HEK293 (cell line): Measurements from ENCODE around the gene ZNF614.
"Not testable (repeated sequence)": the region's sequence is repeated elsewhere in the genome, so short reads cannot be mapped to it uniquely, and the experiment has no call there.

Source experiments
- CTCF ChIP-seq: fragments of 450-650 bp; formaldehyde crosslinking; IDR thresholded peaks from 2 replicates; pipeline ENCODE4 v1.5.1; 2016; ENCODE audit warnings: missing biosample characterization, missing genetic modification characterization
- REST ChIP-seq: fragments of 450-650 bp; formaldehyde crosslinking; IDR thresholded peaks from 2 replicates; pipeline ENCODE4 v1.5.1; 2016; ENCODE audit warnings: missing biosample characterization, missing genetic modification characterization
- YY1 ChIP-seq: fragments of 450-650 bp; formaldehyde crosslinking; IDR thresholded peaks from 2 replicates; pipeline ENCODE4 v1.5.1; 2018; ENCODE audit warnings: missing biosample characterization, missing genetic modification characterization
- ZEB2 ChIP-seq: fragments of 450-650 bp; formaldehyde crosslinking; IDR thresholded peaks from 2 replicates; pipeline ENCODE4 v1.5.1; 2016; ENCODE audit warnings: missing biosample characterization, missing genetic modification characterization
- ZNF184 ChIP-seq: fragments of 450-650 bp; IDR thresholded peaks from 2 replicates; pipeline ENCODE4 v1.5.1; 2018; ENCODE audit warnings: missing biosample characterization, mild to moderate bottlenecking, missing genetic modification characterization
- ZNF211 ChIP-seq: fragments of 450-650 bp; formaldehyde crosslinking; IDR thresholded peaks from 2 replicates; pipeline ENCODE4 v1.5.1; 2016; ENCODE audit warnings: low read depth, missing biosample characterization, missing genetic modification characterization
- ZNF24 ChIP-seq: fragments of 450-650 bp; formaldehyde crosslinking; IDR thresholded peaks from 2 replicates; pipeline ENCODE4 v1.5.1; 2016; ENCODE audit warnings: missing biosample characterization, missing genetic modification characterization
- ZNF274 ChIP-seq, 2 experiments: fragments of 200-500 bp in 1 of 2; fragments of 450-650 bp in 1 of 2; sonication (Bioruptor generic) in 1 of 2; formaldehyde crosslinking in 1 of 2; IDR thresholded peaks; 2 replicates each; pipeline versions ENCODE4 v1.5.1 to v1.6.1; 2014 to 2016; ENCODE audit warnings: borderline replicate concordance in 1 of 2, inconsistent platforms in 1 of 2, low read length in 1 of 2, missing biosample characterization in 1 of 2, missing genetic modification characterization in 1 of 2
- ZNF324 ChIP-seq: fragments of 450-650 bp; formaldehyde crosslinking; IDR thresholded peaks from 2 replicates; pipeline ENCODE4 v1.5.1; 2016; ENCODE audit warnings: missing biosample characterization, missing genetic modification characterization
- ZNF335 ChIP-seq: fragments of 450-650 bp; formaldehyde crosslinking; conservative IDR thresholded peaks from 2 replicates; pipeline ENCODE4 v1.5.1; 2016; ENCODE audit warnings: missing biosample characterization, missing genetic modification characterization
- ZNF529 ChIP-seq: fragments of 450-650 bp; formaldehyde crosslinking; IDR thresholded peaks from 2 replicates; pipeline ENCODE4 v1.5.1; 2017; ENCODE audit warnings: missing genetic modification characterization, missing biosample characterization; ENCODE audit not compliant: insufficient replicate concordance

GRCh38 chr19:51980926-51981325 is 47.3 kb downstream of the ZNF614 start:
- not testable (repeated sequence) for TF ChIP-seq ZNF211 (tag by site-specific recombination); CTCF (tag by site-specific recombination); REST (tag by site-specific recombination); YY1 (tag by site-specific recombination); ZNF335; ZEB2; ZNF529 (tag by site-specific recombination); ZNF324 (tag by site-specific recombination); ZNF24; ZNF274 (IDR thresholded peaks at IDR 0.05; ENCODE audit: low read length); ZNF274 (tag by site-specific recombination; IDR thresholded peaks at IDR 0.05; ENCODE audit: borderline replicate concordance); ZNF184 (tag by site-specific recombination)
